ENCODE measurements around the gene PEX26.
"Not testable (repeated sequence)": the region's sequence is repeated elsewhere in the genome, so short reads cannot be mapped to it uniquely, and the experiment has no call there.

PEX26 gene

GRCh38 chr22:18070041-18070440 is 7.7 kb upstream of the PEX26 start:
- Histone ChIP-seq H4K20me1 (ENCODE audit: insufficient read depth, low read length) (no peaks in the 10 kb centered on the region), H3K27me3 (ENCODE audit: insufficient read depth, low read length, poor library complexity) (peaks cover 30% of the 10 kb centered on the region), H3K36me3 (ENCODE audit: insufficient read depth, low read length) (no peaks in the 10 kb centered on the region), H3K9ac (ENCODE audit: low read depth, low read length) (no peak overlapping the region), H3K4me3 (ENCODE audit: low read depth in 1 of 2, low read length in 2 of 2) (no peak overlapping the region), H2AFZ (ENCODE audit: low read depth, low read length) (no peak overlapping the region), H3K27ac (ENCODE audit: low read length) (no peak overlapping the region), H3K9me3 (ENCODE audit: insufficient read depth, low read length, severe bottlenecking) (no peaks in the 10 kb centered on the region), H3K4me2 (ENCODE audit: insufficient read depth, low read length) (no peak overlapping the region), H3K79me2 (ENCODE audit: insufficient read depth, low read length) (no peaks in the 10 kb centered on the region), H3K4me1 (ENCODE audit: insufficient read depth, low read length) (no peaks in the 10 kb centered on the region)
- ATAC-seq (ENCODE audit: insufficient read depth, low read depth) (no peak), DNase-seq (no peak)
- TF ChIP-seq CTCF (IDR thresholded peaks at IDR 0.05; ENCODE audit: borderline replicate concordance, extremely low read depth, low read length, poor library complexity, severe bottlenecking) (no peak), EZH2 (IDR thresholded peaks at IDR 0.05; ENCODE audit: borderline replicate concordance, low read depth, low read length, severe bottlenecking) (no peak)

- Histone ChIP-seq H3K4me2 (ENCODE audit: insufficient read depth, low read length) (no peak overlapping the region), H3K9me3 (ENCODE audit: insufficient read depth, low read length, severe bottlenecking) (no peaks in the 10 kb centered on the region), H3K36me3 (ENCODE audit: insufficient read depth, low read length) (no peaks in the 10 kb centered on the region), H3K27ac (ENCODE audit: low read length) (no peak overlapping the region), H4K20me1 (ENCODE audit: insufficient read depth, low read length) (no peaks in the 10 kb centered on the region), H3K9ac (ENCODE audit: low read depth, low read length) (no peak overlapping the region), H3K79me2 (ENCODE audit: insufficient read depth, low read length) (no peaks in the 10 kb centered on the region), H3K4me3 (ENCODE audit: low read depth in 1 of 2, low read length in 2 of 2) (no peak overlapping the region), H2AFZ (ENCODE audit: low read depth, low read length) (no peak overlapping the region), H3K4me1 (ENCODE audit: insufficient read depth, low read length) (no peaks in the 10 kb centered on the region), H3K27me3 (ENCODE audit: insufficient read depth, low read length, poor library complexity) (peaks cover 24% of the 10 kb centered on the region)
- TF ChIP-seq EZH2 (IDR thresholded peaks at IDR 0.05; ENCODE audit: borderline replicate concordance, low read depth, low read length, severe bottlenecking) (no peak), CTCF (IDR thresholded peaks at IDR 0.05; ENCODE audit: borderline replicate concordance, extremely low read depth, low read length, poor library complexity, severe bottlenecking) (peak; percentile 53)
- no peak for ATAC-seq (ENCODE audit: insufficient read depth, low read depth)
- peak; percentile 21 for DNase-seq
Observed at GRCh38 chr22:18070556-18071306, 7.1 kb upstream of the PEX26 start.

- H2AFZ ChIP-seq (ENCODE audit: low read depth, low read length); ATAC-seq (ENCODE audit: insufficient read depth, low read depth); H3K4me1 ChIP-seq (ENCODE audit: insufficient read depth, low read length); H3K27ac ChIP-seq (ENCODE audit: low read length); H4K20me1 ChIP-seq (ENCODE audit: insufficient read depth, low read length); DNase-seq; H3K4me2 ChIP-seq (ENCODE audit: insufficient read depth, low read length); H3K9me3 ChIP-seq (ENCODE audit: insufficient read depth, low read length, severe bottlenecking); H3K79me2 ChIP-seq (ENCODE audit: insufficient read depth, low read length); H3K9ac ChIP-seq (ENCODE audit: low read depth, low read length); H3K4me3 ChIP-seq (ENCODE audit: low read depth in 1 of 2, low read length in 2 of 2); H3K36me3 ChIP-seq (ENCODE audit: insufficient read depth, low read length): not testable (repeated sequence)
- H3K27me3 ChIP-seq (ENCODE audit: insufficient read depth, low read length, poor library complexity) = peaks cover 20% of the 10 kb centered on the region
Observed at GRCh38 chr22:18071307-18071967, 6.4 kb upstream of the PEX26 start.

GRCh38 chr22:18071968-18072310 is 5.9 kb upstream of the PEX26 start:
- no peaks in the 10 kb centered on the region for H3K9me3 ChIP-seq (ENCODE audit: insufficient read depth, low read length, severe bottlenecking)
- no peaks in the 10 kb centered on the region for H4K20me1 ChIP-seq (ENCODE audit: insufficient read depth, low read length)
- ATAC-seq (ENCODE audit: insufficient read depth, low read depth) (no peak), DNase-seq (no peak)
- no peak overlapping the region for H3K4me3 ChIP-seq (ENCODE audit: low read depth in 1 of 2, low read length in 2 of 2)
- peaks cover 10% of the 10 kb centered on the region for H3K4me1 ChIP-seq (ENCODE audit: insufficient read depth, low read length)
- H3K27me3 ChIP-seq (ENCODE audit: insufficient read depth, low read length, poor library complexity) = peaks cover 16% of the 10 kb centered on the region
- TF ChIP-seq EZH2 (IDR thresholded peaks at IDR 0.05; ENCODE audit: borderline replicate concordance, low read depth, low read length, severe bottlenecking) = no peak
- peak; percentile 3 for TF ChIP-seq CTCF (IDR thresholded peaks at IDR 0.05; ENCODE audit: borderline replicate concordance, extremely low read depth, low read length, poor library complexity, severe bottlenecking)
- no peak overlapping the region for H3K27ac ChIP-seq (ENCODE audit: low read length)
- H3K9ac ChIP-seq (ENCODE audit: low read depth, low read length) = no peak overlapping the region
- no peak overlapping the region for H2AFZ ChIP-seq (ENCODE audit: low read depth, low read length)
- peaks cover 3% of the 10 kb centered on the region for H3K79me2 ChIP-seq (ENCODE audit: insufficient read depth, low read length)
- no peak overlapping the region for H3K4me2 ChIP-seq (ENCODE audit: insufficient read depth, low read length)
- H3K36me3 ChIP-seq (ENCODE audit: insufficient read depth, low read length) = no peaks in the 10 kb centered on the region

Measured in DND-41 (cell line).